Upper lobe of right lung (tissue), 1 donor: ENCODE measurements around the gene HAX1. TPM values are rescaled to one million over a fixed set of nuclear protein-coding genes. Genes with fewer than 3 reads are reported as not detected.

ENCODE experiments used
- ATAC-seq: fragments of 200-7000 bp; cut with Tn5 transposase; one replicate; pipeline ENCODE4 v1.9.1; 2020; ENCODE audit warnings: mild to moderate bottlenecking, moderate library complexity
- DNase-seq: peaks from one replicate; pipeline ENCODE4 v3.0.0-alpha.2; 2020
- H3K27ac ChIP-seq: fragments of 200-600 bp; one replicate; pipeline ENCODE4 v1.8.0; 2022
- H3K27me3 ChIP-seq: fragments of 200-600 bp; one replicate; pipeline ENCODE4 v1.8.0; 2022; ENCODE audit warnings: mild to moderate bottlenecking
- H3K36me3 ChIP-seq: fragments of 200-600 bp; one replicate; pipeline ENCODE4 v1.8.0; 2022
- H3K4me1 ChIP-seq: fragments of 200-600 bp; one replicate; pipeline ENCODE4 v1.8.0; 2022
- H3K4me3 ChIP-seq: fragments of 200-600 bp; one replicate; pipeline ENCODE4 v1.8.0; 2022; ENCODE audit warnings: mild to moderate bottlenecking
- H3K9me3 ChIP-seq: fragments of 200-600 bp; one replicate; pipeline ENCODE4 v1.8.0; 2022
- CTCF ChIP-seq: fragments of 200-600 bp; IDR thresholded peaks from one replicate; pipeline ENCODE4 v1.8.0; 2022; ENCODE audit warnings: antibody characterized with exemption
- intact Hi-C: fragments of 100-400 bp; cut with DNase I; formaldehyde crosslinking; loops from one replicate; pipeline ENCODE4 v1.11.0; 2022
- total RNA-seq: library from RNA; stranded (reverse); fragmentation: NEBNext Ultra II Directional; extraction: Animal tissue kit (Norgen Biotek cat#: 25700); gene quantifications from one replicate; pipeline ENCODE4 v1.2.1, GENCODE V29; 2021
- donor health status: DM: no; HTN: yes; CAD: no; lungs with severe emphysema.

The HAX1 gene
- total RNA-seq, 1 donor from 2014 or later, result 78.2 TPM

DNA sequence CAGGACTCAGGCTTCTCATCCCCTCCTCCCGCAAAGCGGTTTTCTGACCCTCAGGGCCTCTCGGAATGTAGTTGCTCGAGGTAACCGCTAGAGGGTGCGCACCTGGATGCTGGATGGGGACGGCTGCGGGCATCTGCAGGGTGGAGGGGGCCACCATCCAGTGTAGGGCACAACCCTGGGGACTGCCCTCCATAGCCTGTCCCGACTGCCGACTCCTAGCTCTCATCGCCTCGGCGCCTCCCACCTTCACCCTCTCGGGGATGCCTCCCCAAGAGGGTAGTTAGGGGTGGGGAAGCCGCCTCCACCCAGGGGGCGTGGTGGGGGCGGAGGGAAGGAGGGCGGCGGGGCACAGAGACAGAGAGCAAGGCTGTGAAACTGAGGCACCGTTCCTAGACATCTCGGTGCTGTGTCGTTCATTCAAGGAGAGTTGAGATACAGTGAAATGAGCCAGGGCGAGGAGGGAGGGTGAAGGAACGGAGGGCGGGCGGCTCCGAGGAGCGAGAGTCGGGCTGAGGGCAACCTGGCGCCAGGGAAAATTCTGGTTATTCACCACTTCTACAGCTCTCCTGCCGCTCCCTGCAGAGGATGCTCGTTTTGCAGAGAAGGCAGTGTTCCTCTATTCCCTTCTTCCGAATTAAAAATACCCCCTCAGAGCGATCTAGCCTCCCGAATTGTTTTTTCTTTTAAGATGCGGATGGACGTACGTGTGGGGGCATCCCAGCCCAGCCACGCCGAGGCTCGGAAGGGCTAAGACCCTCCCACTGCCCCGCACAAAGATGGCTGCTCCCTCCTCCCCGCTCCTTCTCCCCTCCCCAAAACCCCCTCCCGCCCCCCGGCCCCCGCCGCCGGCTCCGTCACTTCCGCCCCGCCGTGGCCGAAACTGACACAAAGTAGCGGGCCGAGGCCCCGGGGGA, 52.5 kb downstream of the HAX1 start, which contains the start of gene ATP8B2:
Gene ATP8B2 (plus strand): TSS at position 857 of the 914 bp plus-strand sequence. CDS start 2,617 bp downstream, outside the sequence.
- peak; percentile 91 for TF ChIP-seq CTCF
- intact Hi-C loops, result no loop called here
- Histone ChIP-seq H3K27ac (peak within 1 kb of the TSS; percentile 87), H3K9me3 (no peaks in the 10 kb centered on the region), H3K36me3 (no peaks in the 10 kb centered on the region), H3K4me3 (peak within 1 kb of the TSS; percentile 72), H3K27me3 (no peaks in the 10 kb centered on the region), H3K4me1 (peaks cover 39% of the 10 kb centered on the region)
- peak; percentile 76 for ATAC-seq
- peak; percentile 82 for DNase-seq

Other genes starting within 250 kb of the HAX1 start
- 2.1 TPM for gene NUP210L, start 117.6 kb upstream of the HAX1 start, total RNA-seq
- gene TPM3, start 80.5 kb upstream of the HAX1 start, total RNA-seq, result 326 TPM
- not detected for gene CFAP141, start 66.3 kb upstream of the HAX1 start, total RNA-seq
- gene UBAP2L, start 51.7 kb upstream of the HAX1 start, total RNA-seq, result 156 TPM
- 0.64 TPM for gene AQP10, start 48.5 kb downstream of the HAX1 start, total RNA-seq
- 35.2 TPM for gene ATP8B2, start 52.9 kb downstream of the HAX1 start, total RNA-seq
- 60.2 TPM for gene IL6R, start 132.7 kb downstream of the HAX1 start, total RNA-seq
- 21.7 TPM for gene TDRD10, start 229.6 kb downstream of the HAX1 start, total RNA-seq
- gene SHE, start 229.8 kb downstream of the HAX1 start, total RNA-seq, result 48.3 TPM